Central memory CD4-positive, alpha-beta T cell (primary cell): ENCODE data around the gene ILF3.

Source experiments
- DNase-seq: peaks from one replicate; pipeline ENCODE4 v3.0.0; 2022

ILF3 gene

DNA sequence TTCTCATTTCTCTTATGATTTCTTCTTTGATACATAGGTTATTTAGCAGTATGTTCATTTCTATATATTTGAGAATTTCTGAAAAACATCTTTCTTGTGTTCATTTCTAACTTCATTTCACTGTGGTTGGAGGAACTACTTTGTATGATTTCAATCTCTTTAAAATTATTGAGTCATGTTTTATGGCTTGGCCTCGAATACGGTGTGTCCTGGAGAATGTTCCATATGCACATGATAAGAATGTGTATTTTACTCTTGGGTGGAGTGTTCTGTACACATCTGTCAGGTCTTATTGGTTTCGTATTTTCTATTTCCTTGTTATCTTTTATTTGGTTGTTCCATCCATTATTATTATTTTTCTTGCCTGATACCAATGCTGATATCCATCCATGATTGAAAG lies 86.7 kb downstream of the ILF3 start:
- no peak for DNase-seq
